H9 (cell line): ENCODE results near the gene CDH13. TPM values are rescaled to one million over a fixed set of nuclear protein-coding genes. Genes with fewer than 3 reads are reported as not detected.

Experiments used
- DNase-seq: peaks from one replicate; pipeline ENCODE4 v3.0.0-alpha.2; 2017
- H2AFZ ChIP-seq: one replicate; pipeline ENCODE4 v1.6.1; 2013; ENCODE audit warnings: mild to moderate bottlenecking, low read length, control low read depth, moderate library complexity
- H2AK5ac ChIP-seq: 2 replicates; pipeline ENCODE4 v1.6.1; 2013; ENCODE audit warnings: low read length, control low read depth, mixed read lengths; ENCODE audit not compliant: insufficient read length
- H2BK120ac ChIP-seq: one replicate; pipeline ENCODE4 v1.6.1; 2013; ENCODE audit warnings: low read depth, mild to moderate bottlenecking, low read length, control low read depth, inconsistent platforms; ENCODE audit not compliant: poor library complexity, severe bottlenecking
- H2BK12ac ChIP-seq: 2 replicates; pipeline ENCODE4 v1.6.1; 2013; ENCODE audit warnings: low read length, control low read depth, mixed read lengths, low read depth; ENCODE audit not compliant: insufficient read length
- H2BK15ac ChIP-seq: 2 replicates; pipeline ENCODE4 v1.6.1; 2013; ENCODE audit warnings: low read depth, low read length, control low read depth
- H2BK20ac ChIP-seq: one replicate; pipeline ENCODE4 v1.6.1; 2013; ENCODE audit warnings: low read depth, mild to moderate bottlenecking, low read length, control low read depth, inconsistent platforms; ENCODE audit not compliant: poor library complexity, severe bottlenecking
- H2BK5ac ChIP-seq: 2 replicates; pipeline ENCODE4 v1.6.1; 2013; ENCODE audit warnings: low read length, control low read depth, mixed read lengths; ENCODE audit not compliant: insufficient read length
- H3K14ac ChIP-seq: 2 replicates; pipeline ENCODE4 v1.6.1; 2013; ENCODE audit warnings: low read length, control low read depth; ENCODE audit not compliant: insufficient read depth
- H3K18ac ChIP-seq: 2 replicates; pipeline ENCODE4 v1.6.1; 2013; ENCODE audit warnings: low read depth, mild to moderate bottlenecking, mixed read lengths, low read length, control low read depth; ENCODE audit not compliant: insufficient read length
- H3K23ac ChIP-seq: 2 replicates; pipeline ENCODE4 v1.6.1; 2013; ENCODE audit warnings: low read length, control low read depth, mixed read lengths, low read depth; ENCODE audit not compliant: insufficient read length
- H3K23me2 ChIP-seq: 2 replicates; pipeline ENCODE4 v1.6.1; 2013; ENCODE audit warnings: low read depth, mild to moderate bottlenecking, mixed read lengths, low read length, control low read depth; ENCODE audit not compliant: insufficient read length, poor library complexity, severe bottlenecking
- H3K27ac ChIP-seq: 2 replicates; pipeline ENCODE4 v1.5.1; 2013; ENCODE audit warnings: low read length, control low read depth, mixed read lengths, low read depth; ENCODE audit not compliant: insufficient read length
- H3K27me3 ChIP-seq: 2 replicates; pipeline ENCODE4 v1.6.1; 2013; ENCODE audit warnings: low read length, control low read depth, inconsistent platforms; ENCODE audit not compliant: insufficient read depth
- H3K4ac ChIP-seq: 2 replicates; pipeline ENCODE4 v1.6.1; 2013; ENCODE audit warnings: low read depth, mild to moderate bottlenecking, control low read depth, inconsistent platforms, low read length, moderate library complexity
- H3K4me1 ChIP-seq: 2 replicates; pipeline ENCODE4 v1.6.1; 2013; ENCODE audit warnings: low read length, control low read depth, inconsistent platforms; ENCODE audit not compliant: insufficient read depth
- H3K4me2 ChIP-seq: 2 replicates; pipeline ENCODE4 v1.6.1; 2013; ENCODE audit warnings: low read length, control low read depth, mixed read lengths; ENCODE audit not compliant: insufficient read length, insufficient read depth
- H3K56ac ChIP-seq: 2 replicates; pipeline ENCODE4 v1.6.1; 2013; ENCODE audit warnings: low read depth, mild to moderate bottlenecking, mixed read lengths, low read length, control low read depth; ENCODE audit not compliant: insufficient read length
- H3K79me1 ChIP-seq: 2 replicates; pipeline ENCODE4 v1.6.1; 2013; ENCODE audit warnings: low read depth, mild to moderate bottlenecking, moderate library complexity, low read length, control low read depth, inconsistent platforms; ENCODE audit not compliant: insufficient read depth, poor library complexity, severe bottlenecking
- H3K79me2 ChIP-seq: 2 replicates; pipeline ENCODE4 v1.6.1; 2013; ENCODE audit warnings: low read length, control low read depth, inconsistent platforms; ENCODE audit not compliant: insufficient read depth
- H3K9ac ChIP-seq: 2 replicates; pipeline ENCODE4 v1.6.1; 2013; ENCODE audit warnings: low read length, control low read depth, mixed read lengths; ENCODE audit not compliant: insufficient read length; ENCODE audit errors: extremely low read depth
- H3K9me3 ChIP-seq: one replicate; pipeline ENCODE4 v1.6.1; 2013; ENCODE audit warnings: low read depth, low read length, inconsistent platforms; ENCODE audit not compliant: control insufficient read depth
- H3T11ph ChIP-seq: one replicate; pipeline ENCODE4 v1.6.1; 2013; ENCODE audit warnings: mild to moderate bottlenecking, low read length, control low read depth, inconsistent platforms
- H4K20me1 ChIP-seq: one replicate; pipeline ENCODE4 v1.6.1; 2013; ENCODE audit not compliant: control insufficient read depth, insufficient read length, insufficient read depth
- H4K5ac ChIP-seq: 2 replicates; pipeline ENCODE4 v1.6.1; 2013; ENCODE audit warnings: low read depth, mild to moderate bottlenecking, mixed read lengths, low read length, control low read depth; ENCODE audit not compliant: insufficient read length
- H4K8ac ChIP-seq: replicated peaks from 2 replicates; pipeline ENCODE4 v1.6.1; 2013; ENCODE audit warnings: low read length, control low read depth, mixed read lengths, low read depth; ENCODE audit not compliant: insufficient read length
- H4K91ac ChIP-seq: 2 replicates; pipeline ENCODE4 v1.6.1; 2013; ENCODE audit warnings: low read depth, mild to moderate bottlenecking, moderate library complexity, mixed read lengths, low read length, control low read depth; ENCODE audit not compliant: insufficient read length
- H3K27ac Mint-ChIP-seq, 3 experiments: 2 replicates in 2 of 3; 3 replicates in 1 of 3; pipeline ENCODE4 v1.8.0; 2020 to 2021; ENCODE audit warnings: mixed read lengths in 3 of 3, mild to moderate bottlenecking in 1 of 3, moderate library complexity in 1 of 3
- H3K27me3 Mint-ChIP-seq: 2 replicates; pipeline ENCODE4 v1.8.0; 2021; ENCODE audit warnings: low read depth, mild to moderate bottlenecking, moderate library complexity, mixed read lengths
- H3K36me3 Mint-ChIP-seq, 3 experiments: 2 replicates in 2 of 3; 3 replicates in 1 of 3; pipeline ENCODE4 v1.8.0; 2020 to 2021; ENCODE audit warnings: low read depth in 3 of 3, mixed read lengths in 3 of 3; ENCODE audit not compliant: insufficient read depth in 1 of 3
- H3K4me1 Mint-ChIP-seq, 2 experiments: 2 replicates each; pipeline ENCODE4 v1.8.0; 2020; ENCODE audit warnings: mixed read lengths in 2 of 2
- H3K4me3 Mint-ChIP-seq, 2 experiments: 2 replicates in 1 of 2; 3 replicates in 1 of 2; pipeline ENCODE4 v1.8.0; 2020 to 2021; ENCODE audit warnings: mild to moderate bottlenecking in 2 of 2, mixed read lengths in 2 of 2, moderate library complexity in 1 of 2
- H3K9me3 Mint-ChIP-seq, 2 experiments: 2 replicates in 1 of 2; 3 replicates in 1 of 2; pipeline ENCODE4 v1.8.0; 2020; ENCODE audit warnings: mild to moderate bottlenecking in 2 of 2, mixed read lengths in 2 of 2, moderate library complexity in 1 of 2
- CTCF ChIP-seq: fragments of 200-600 bp; sonication (generic); conservative IDR thresholded peaks from 3 replicates; pipeline ENCODE4 v1.8.0; 2021; ENCODE audit warnings: antibody characterized with exemption, mild to moderate bottlenecking
- WGBS: extraction: QIAGEN DNeasy Blood & Tissue Kit; methylation state at CpG from one replicate; pipeline ENCODE4 v1.1.7; 2013; ENCODE audit warnings: missing lambda C conversion rate, low lambda C conversion rate, mixed read lengths; ENCODE audit not compliant: insufficient read length; ENCODE audit errors: extremely low coverage; 5-methylcytosine and 5-hydroxymethylcytosine counted together
- total RNA-seq: library from RNA; stranded (reverse); gene quantifications from 2 replicates; pipeline ENCODE4 v1.2.1, GENCODE V29; 2021

CDH13 gene
- total RNA-seq, 1 experiment from 2014 or later: 1.5 TPM

- no peak overlapping the region for H3K18ac ChIP-seq
- TF ChIP-seq CTCF: no peak
- peaks cover 3% of the 10 kb centered on the region in 2 experiments; a peak in 2 of 4 replicates for H3K4me1 Mint-ChIP-seq
These were observed 1104.0 kb downstream of the CDH13 start for GRCh38 chr16:83730812-83731211.

More at GRCh38 chr16:83730812-83731211, 1104.0 kb downstream of the CDH13 start:
- H3K23me2 ChIP-seq: no peaks in the 10 kb centered on the region
- Mint-ChIP-seq H3K36me3 (peaks cover 6 to 12% (median 12%) of the 10 kb centered on the region in 3 experiments), H3K4me3 (no peak overlapping the region), H3K27ac (no peak overlapping the region), H3K27me3 (peaks cover 6% of the 10 kb centered on the region; the same call in 1 of the 2 replicates), H3K9me3 (peaks cover 16 to 27% of the 10 kb centered on the region in 2 experiments)
- no peaks in the 10 kb centered on the region for H3K79me2 ChIP-seq
- H4K5ac ChIP-seq: no peak overlapping the region
- no peak overlapping the region for H3K27ac ChIP-seq
- H3K9me3 ChIP-seq: peaks cover 4% of the 10 kb centered on the region
- no peaks in the 10 kb centered on the region for H3K79me1 ChIP-seq
- H3K14ac ChIP-seq: no peak overlapping the region
- no peaks in the 10 kb centered on the region for H3K4me1 ChIP-seq
- no peak overlapping the region for H2BK20ac ChIP-seq
- no peak overlapping the region for H3K4me2 ChIP-seq
- no peak overlapping the region for H3K9ac ChIP-seq
- H4K8ac ChIP-seq: no peak overlapping the region
- no peak overlapping the region for H3K56ac ChIP-seq
- H2BK120ac ChIP-seq: no peak overlapping the region
- H4K91ac ChIP-seq: no peak overlapping the region
- H3K23ac ChIP-seq: no peak overlapping the region
- H3T11ph ChIP-seq: no peak overlapping the region
- no peak overlapping the region for H2AK5ac ChIP-seq
- WGBS: no CpG with 5 or more reads among the region's 2 CpGs
- H2BK12ac ChIP-seq: no peak overlapping the region
- no peaks in the 10 kb centered on the region for H3K27me3 ChIP-seq
- no peak for DNase-seq
- H2AFZ ChIP-seq: no peak overlapping the region
- H3K4ac ChIP-seq: no peak overlapping the region
- no peak overlapping the region for H2BK15ac ChIP-seq
- no peaks in the 10 kb centered on the region for H4K20me1 ChIP-seq
- H2BK5ac ChIP-seq: no peak overlapping the region
